Neuronal stem cell (in vitro differentiated cells): Measurements from ENCODE around the gene CALCOCO1.

ENCODE experiments used
- DNase-seq: peaks from one replicate; pipeline ENCODE4 v3.0.0-alpha.2; 2013; ENCODE audit warnings: low spot score
- H2AFZ ChIP-seq: one replicate; pipeline ENCODE4 v1.6.1; 2013; ENCODE audit warnings: mild to moderate bottlenecking, low read length, inconsistent platforms
- H2AK5ac ChIP-seq: 2 replicates; pipeline ENCODE4 v1.6.1; 2013; ENCODE audit warnings: low read depth, mild to moderate bottlenecking, inconsistent platforms, low read length, moderate library complexity, mixed read lengths
- H2BK120ac ChIP-seq: 2 replicates; pipeline ENCODE4 v1.6.1; 2013; ENCODE audit warnings: low read depth, mild to moderate bottlenecking, inconsistent platforms, low read length, moderate library complexity, mixed read lengths
- H2BK12ac ChIP-seq: one replicate; pipeline ENCODE4 v1.6.1; 2013; ENCODE audit warnings: low read length, inconsistent platforms
- H2BK15ac ChIP-seq: 2 replicates; pipeline ENCODE4 v1.6.1; 2013; ENCODE audit warnings: mild to moderate bottlenecking, low read length, inconsistent platforms, mixed read lengths
- H2BK5ac ChIP-seq: one replicate; pipeline ENCODE4 v1.6.1; 2013; ENCODE audit warnings: inconsistent platforms, mild to moderate bottlenecking, low read length, moderate library complexity
- H3K14ac ChIP-seq: one replicate; pipeline ENCODE4 v1.6.1; 2013; ENCODE audit warnings: low read length, inconsistent platforms
- H3K18ac ChIP-seq: 2 replicates; pipeline ENCODE4 v1.6.1; 2013; ENCODE audit warnings: low read length, inconsistent platforms
- H3K23ac ChIP-seq: 2 replicates; pipeline ENCODE4 v1.6.1; 2013; ENCODE audit warnings: low read depth, mild to moderate bottlenecking, mixed read lengths, low read length, inconsistent platforms; ENCODE audit not compliant: poor library complexity
- H3K27ac ChIP-seq: replicated peaks from 3 replicates; pipeline ENCODE4 v1.5.1; 2013; ENCODE audit warnings: low read length, inconsistent platforms
- H3K27me3 ChIP-seq, 3 experiments: 2 replicates each; pipeline ENCODE4 v1.6.1; 2013; ENCODE audit warnings: low read length in 3 of 3, mild to moderate bottlenecking in 2 of 3, inconsistent platforms in 1 of 3, low read depth in 1 of 3, mixed read lengths in 1 of 3, moderate library complexity in 1 of 3; ENCODE audit not compliant: control insufficient read depth in 3 of 3, insufficient read depth in 3 of 3
- H3K36me3 ChIP-seq, 2 donors: replicated peaks in 1 of 2; 2 replicates each; pipeline ENCODE4 v1.6.1; 2013; ENCODE audit warnings: low read length in 2 of 2; ENCODE audit not compliant: control insufficient read depth in 2 of 2, insufficient read depth in 2 of 2
- H3K4ac ChIP-seq: 2 replicates; pipeline ENCODE4 v1.6.1; 2013; ENCODE audit warnings: inconsistent platforms, mild to moderate bottlenecking, low read length, moderate library complexity
- H3K4me1 ChIP-seq, 2 donors: 1 replicate in 1 of 2; 2 replicates in 1 of 2; pipeline ENCODE4 v1.6.1; 2013; ENCODE audit warnings: low read length in 2 of 2, low read depth in 1 of 2; ENCODE audit not compliant: control insufficient read depth in 2 of 2, insufficient read depth in 1 of 2
- H3K4me2 ChIP-seq: one replicate; pipeline ENCODE4 v1.6.1; 2013; ENCODE audit warnings: mild to moderate bottlenecking, low read length, inconsistent platforms; ENCODE audit not compliant: insufficient read depth, poor library complexity, severe bottlenecking
- H3K4me3 ChIP-seq, 2 donors: 2 replicates each; pipeline ENCODE4 v1.5.1; 2013; ENCODE audit warnings: low read length in 2 of 2, mild to moderate bottlenecking in 2 of 2, inconsistent platforms in 1 of 2, moderate library complexity in 1 of 2
- H3K79me1 ChIP-seq: one replicate; pipeline ENCODE4 v1.6.1; 2013; ENCODE audit warnings: low read depth, mild to moderate bottlenecking, inconsistent platforms, low read length, moderate library complexity
- H3K9ac ChIP-seq: one replicate; pipeline ENCODE4 v1.6.1; 2013; ENCODE audit warnings: mild to moderate bottlenecking, low read depth, low read length, inconsistent platforms; ENCODE audit not compliant: poor library complexity
- H3K9me3 ChIP-seq, 2 donors: replicated peaks in 1 of 2; 2 replicates each; pipeline versions ENCODE3 to v1.6.1; 2013; ENCODE audit warnings: low read length in 2 of 2, mild to moderate bottlenecking in 2 of 2, inconsistent platforms in 1 of 2, low read depth in 1 of 2, mixed read lengths in 1 of 2, moderate library complexity in 1 of 2; ENCODE audit not compliant: control insufficient read depth in 2 of 2, insufficient read depth in 1 of 2
- H4K8ac ChIP-seq: one replicate; pipeline ENCODE4 v1.6.1; 2013; ENCODE audit warnings: low read depth, mild to moderate bottlenecking, inconsistent platforms, low read length, moderate library complexity
- H4K91ac ChIP-seq: one replicate; pipeline ENCODE4 v1.6.1; 2013; ENCODE audit warnings: low read length, low read depth, mild to moderate bottlenecking, inconsistent platforms; ENCODE audit not compliant: poor library complexity
- WGBS, 2 donors: extraction: QIAGEN DNeasy Blood & Tissue Kit; methylation state at CpG; one replicate each; pipeline ENCODE4 v1.1.7; 2013; ENCODE audit warnings: missing lambda C conversion rate in 2 of 2, mixed read lengths in 1 of 2; ENCODE audit not compliant: insufficient read length in 2 of 2, insufficient replicate concordance in 1 of 2; ENCODE audit errors: extremely low coverage in 2 of 2; 5-methylcytosine and 5-hydroxymethylcytosine counted together

Gene CALCOCO1

GRCh38 chr12:53734425-53734824, 7.2 kb upstream of the CALCOCO1 start:
- H3K23ac ChIP-seq: no peak overlapping the region
- H3K36me3 ChIP-seq: no peaks in the 10 kb centered on the region
- DNase-seq: no peak
- H3K14ac ChIP-seq: no peak overlapping the region
- H3K4me2 ChIP-seq: no peak overlapping the region
- no peak overlapping the region for H3K27ac ChIP-seq
- H3K79me1 ChIP-seq: no peaks in the 10 kb centered on the region
- no peak overlapping the region for H3K18ac ChIP-seq
- no peak overlapping the region for H4K91ac ChIP-seq
- H3K4ac ChIP-seq: no peak overlapping the region
- no peak overlapping the region for H2AK5ac ChIP-seq
- H2BK15ac ChIP-seq: no peak overlapping the region
- H3K4me3 ChIP-seq: no peak overlapping the region
- no peak overlapping the region for H2BK120ac ChIP-seq
- H2AFZ ChIP-seq: no peak overlapping the region
- WGBS, 2 donors: no CpG with 5 or more reads among the region's 9 CpGs
- H4K8ac ChIP-seq: no peak overlapping the region
- no peak overlapping the region for H2BK5ac ChIP-seq
- no peak overlapping the region for H3K9ac ChIP-seq
- H3K27me3 ChIP-seq: peaks cover 3 to 71% (median 27%) of the 10 kb centered on the region in 3 experiments
- H3K4me1 ChIP-seq: peaks cover 2 to 25% of the 10 kb centered on the region in 2 donors
- no peak overlapping the region for H2BK12ac ChIP-seq
- H3K9me3 ChIP-seq: no peaks in the 10 kb centered on the region

GRCh38 chr12:53733807-53734200, 6.6 kb upstream of the CALCOCO1 start:
- no peak overlapping the region for H3K23ac ChIP-seq
- no peak overlapping the region for H4K91ac ChIP-seq
- no peak overlapping the region for H3K27ac ChIP-seq
- no peak overlapping the region for H2BK12ac ChIP-seq
- no peak overlapping the region for H2BK120ac ChIP-seq
- H2BK5ac ChIP-seq: no peak overlapping the region
- no peak overlapping the region for H2AFZ ChIP-seq
- peaks cover 0 to 20% of the 10 kb centered on the region in 2 donors for H3K4me1 ChIP-seq
- H3K4ac ChIP-seq: no peak overlapping the region
- no peak overlapping the region for H3K14ac ChIP-seq
- no peaks in the 10 kb centered on the region for H3K79me1 ChIP-seq
- no peak overlapping the region for H2BK15ac ChIP-seq
- H3K4me3 ChIP-seq: no peak overlapping the region
- no peak overlapping the region for H3K18ac ChIP-seq
- no peak for DNase-seq
- H3K36me3 ChIP-seq: no peaks in the 10 kb centered on the region
- no CpG with 5 or more reads among the region's 5 CpGs for WGBS, 2 donors
- no peak overlapping the region for H2AK5ac ChIP-seq
- no peaks in the 10 kb centered on the region for H3K9me3 ChIP-seq
- no peak overlapping the region for H4K8ac ChIP-seq
- H3K27me3 ChIP-seq: peaks cover 2 to 65% (median 21%) of the 10 kb centered on the region in 3 experiments
- H3K9ac ChIP-seq: no peak overlapping the region
- H3K4me2 ChIP-seq: no peak overlapping the region

- Histone ChIP-seq H3K27ac (no peak overlapping the region), H3K18ac (no peak overlapping the region), H3K4ac (no peak overlapping the region), H4K8ac (no peak overlapping the region), H3K23ac (no peak overlapping the region), H4K91ac (no peak overlapping the region), H3K14ac (no peak overlapping the region), H3K9ac (no peak overlapping the region), H3K27me3 (peaks cover 0 to 59% (median 15%) of the 10 kb centered on the region in 3 experiments), H2BK15ac (no peak overlapping the region), H2AFZ (no peak overlapping the region), H2AK5ac (no peak overlapping the region), H3K9me3 (no peaks in the 10 kb centered on the region), H3K4me3 (no peak overlapping the region), H3K4me2 (no peak overlapping the region), H2BK120ac (no peak overlapping the region), H3K36me3 (no peaks in the 10 kb centered on the region), H2BK12ac (no peak overlapping the region), H2BK5ac (no peak overlapping the region), H3K79me1 (no peaks in the 10 kb centered on the region), H3K4me1 (peaks cover under 1 to 15% of the 10 kb centered on the region in 2 donors)
- no CpG with 5 or more reads among the region's 2 CpGs for WGBS, 2 donors
- DNase-seq: no peak
These were observed 6.0 kb upstream of the CALCOCO1 start for GRCh38 chr12:53733051-53733806.

DNA sequence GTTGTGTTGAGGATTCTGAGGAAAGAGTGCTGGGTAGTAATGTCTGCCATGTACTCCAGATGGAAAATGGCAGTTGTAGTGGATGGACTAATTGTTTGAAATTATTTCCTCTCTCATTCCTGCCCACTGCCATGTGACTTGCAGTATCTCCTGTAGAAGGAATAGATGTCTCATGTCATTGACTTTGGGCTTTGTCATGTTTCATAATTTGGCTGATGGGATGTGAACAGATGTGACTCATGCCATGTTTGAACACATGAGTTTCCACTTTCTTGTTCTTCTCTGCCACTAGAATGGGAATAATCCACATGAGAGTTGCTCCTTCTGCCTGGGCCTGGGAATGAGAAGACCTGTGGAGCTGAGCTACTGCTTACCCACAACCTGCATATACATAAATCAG, 2.4 kb upstream of the CALCOCO1 start:
- H3K27me3 ChIP-seq: peaks cover 0 to 24% (median 0%) of the 10 kb centered on the region in 3 experiments
- no peak overlapping the region for H2AFZ ChIP-seq
- H4K91ac ChIP-seq: no peak overlapping the region
- H3K14ac ChIP-seq: no peak overlapping the region
- no peak for DNase-seq
- no peak overlapping the region for H3K23ac ChIP-seq
- H3K27ac ChIP-seq: no peak overlapping the region
- peaks cover 5% of the 10 kb centered on the region in 2 donors for H3K4me1 ChIP-seq
- no peak overlapping the region for H2BK5ac ChIP-seq
- H4K8ac ChIP-seq: no peak overlapping the region
- H3K18ac ChIP-seq: no peak overlapping the region
- no peak overlapping the region for H2BK120ac ChIP-seq
- no peak overlapping the region for H2AK5ac ChIP-seq
- no peak overlapping the region for H2BK12ac ChIP-seq
- H3K4me3 ChIP-seq: no peak overlapping the region
- H3K9me3 ChIP-seq: no peaks in the 10 kb centered on the region
- H3K79me1 ChIP-seq: no peaks in the 10 kb centered on the region
- H3K36me3 ChIP-seq: no peaks in the 10 kb centered on the region
- no peak overlapping the region for H3K9ac ChIP-seq
- no peak overlapping the region for H2BK15ac ChIP-seq
- H3K4ac ChIP-seq: no peak overlapping the region
- H3K4me2 ChIP-seq: no peak overlapping the region
